PC-3 (cell line): ENCODE measurements around the gene WDPCP. TPM values are rescaled to one million over a fixed set of nuclear protein-coding genes. Genes with fewer than 3 reads are reported as not detected.

Experiments used
- ATAC-seq: fragments of 200-7000 bp; cut with Tn5 transposase; 2 replicates; pipeline ENCODE4 v1.9.1; 2020; ENCODE audit warnings: mild to moderate bottlenecking, moderate library complexity
- BruUV-seq: library from RNA; stranded (reverse); fragments of 400-500 nt; replicated peaks from 2 replicates; lab custom pipeline; 2021; lab: Mats Ljungman, UMichigan
- CTCF ChIA-PET: fragments of 300-600 bp; sonication (Branson Sonifier 250); formaldehyde crosslinking; loops from one replicate; lab custom pipeline; 2022; ENCODE audit warnings: antibody characterized with exemption; lab: Charles Lee
- POLR2A ChIA-PET: fragments of 300-600 bp; sonication (Branson Sonifier 250); formaldehyde crosslinking; loops from one replicate; lab custom pipeline; 2022; ENCODE audit warnings: antibody characterized with exemption; ENCODE audit not compliant: unreplicated experiment; lab: Charles Lee
- DNase-seq: peaks from one replicate; pipeline ENCODE4 v3.0.0-alpha.2; 2015
- H2AFZ ChIP-seq: fragments of 300-600 bp; sonication (generic); 2 replicates; pipeline ENCODE4 v1.6.0; 2016; ENCODE audit warnings: antibody characterized with exemption, low read length
- H3F3A ChIP-seq: fragments of 300-600 bp; sonication (generic); one replicate; pipeline ENCODE4 v1.6.0; 2017; ENCODE audit warnings: antibody characterized with exemption, low read length, control low read depth, mild to moderate bottlenecking; ENCODE audit not compliant: unreplicated experiment
- H3K27ac ChIP-seq: fragments of 300-600 bp; sonication (generic); 2 replicates; pipeline ENCODE4 v1.5.1; 2016; ENCODE audit warnings: mild to moderate bottlenecking, low read length
- H3K27me3 ChIP-seq: fragments of 300-600 bp; sonication (generic); 2 replicates; pipeline ENCODE4 v1.6.1; 2016; ENCODE audit warnings: low read length, mixed read lengths
- H3K36me3 ChIP-seq: fragments of 300-600 bp; sonication (generic); 2 replicates; pipeline ENCODE4 v1.6.1; 2016; ENCODE audit warnings: low read depth, mixed run types, low read length, mixed read lengths
- H3K4me1 ChIP-seq: fragments of 300-600 bp; sonication (generic); 2 replicates; pipeline ENCODE4 v1.5.1; 2016; ENCODE audit warnings: low read length; ENCODE audit not compliant: insufficient read depth
- H3K4me2 ChIP-seq: fragments of 300-600 bp; sonication (generic); 2 replicates; pipeline ENCODE4 v1.6.0; 2016; ENCODE audit warnings: low read length
- H3K4me3 ChIP-seq: fragments of 300-600 bp; sonication (generic); 2 replicates; pipeline ENCODE4 v1.5.1; 2016; ENCODE audit warnings: mild to moderate bottlenecking, low read length, mixed read lengths
- H3K79me2 ChIP-seq: fragments of 300-600 bp; sonication (generic); 2 replicates; pipeline ENCODE4 v1.6.1; 2017; ENCODE audit warnings: low read length, mixed read lengths
- H3K9ac ChIP-seq: fragments of 300-600 bp; sonication (generic); 2 replicates; pipeline ENCODE4 v1.6.0; 2016; ENCODE audit warnings: mild to moderate bottlenecking, low read length
- H3K9me2 ChIP-seq: fragments of 300-600 bp; sonication (generic); replicated peaks from 2 replicates; pipeline ENCODE4 v1.6.1; 2016; ENCODE audit warnings: mixed run types, low read length, mixed read lengths
- H3K9me3 ChIP-seq: fragments of 300-600 bp; sonication (generic); 2 replicates; pipeline ENCODE4 v1.6.1; 2016; ENCODE audit warnings: low read length, mixed read lengths
- H4K20me1 ChIP-seq: fragments of 300-600 bp; sonication (generic); 2 replicates; pipeline ENCODE4 v1.6.1; 2016; ENCODE audit warnings: low read length, mixed read lengths
- CTCF ChIP-seq: fragments of 300-600 bp; sonication (generic); conservative IDR thresholded peaks from 2 replicates; pipeline ENCODE4 v1.5.1; 2017; ENCODE audit warnings: antibody characterized with exemption, low read depth, mild to moderate bottlenecking, low read length
- EZH2 ChIP-seq: fragments of 300-600 bp; sonication (generic); IDR thresholded peaks from one replicate; pipeline ENCODE4 v1.6.1; 2017; ENCODE audit warnings: antibody characterized with exemption, mild to moderate bottlenecking, low read length; ENCODE audit not compliant: unreplicated experiment
- EZH2phosphoT487 ChIP-seq: fragments of 300-600 bp; sonication (generic); IDR thresholded peaks from 2 replicates; pipeline ENCODE4 v1.6.1; 2018; ENCODE audit warnings: mild to moderate bottlenecking, antibody characterized with exemption, low read length, borderline replicate concordance
- intact Hi-C: fragments of 100-400 bp; cut with micrococcal nuclease; formaldehyde crosslinking; loops from 2 replicates; pipeline ENCODE4 v1.9.0; 2023
- total RNA-seq: library from RNA; depleted of rRNA; stranded (reverse); fragments of >200 nt; gene quantifications from 2 replicates; pipeline ENCODE4 v1.2.3, GENCODE V29; 2014

Gene WDPCP
- total RNA-seq, 1 experiment from 2014 or later, result 4.0 TPM

GRCh38 chr2:63555931-63556330 is 32.3 kb downstream of the WDPCP start:
- ATAC-seq (no peak), DNase-seq (peak; percentile 64)
- ChIA-PET POLR2A (no interaction called here), CTCF (no interaction called here)
- intact Hi-C loops, result no loop called here
- Histone ChIP-seq H3K9me2 (no peaks in the 10 kb centered on the region), H3K9me3 (no peaks in the 10 kb centered on the region), H3K27ac (no peak overlapping the region), H3K36me3 (no peaks in the 10 kb centered on the region), H3K4me2 (peak overlapping the region; percentile 25; the same call in 1 of the 2 replicates), H3K4me1 (peaks cover 31% of the 10 kb centered on the region), H4K20me1 (no peaks in the 10 kb centered on the region), H3K9ac (no peak overlapping the region), H3F3A (no peaks in the 10 kb centered on the region), H3K4me3 (no peak overlapping the region), H2AFZ (no peak overlapping the region), H3K79me2 (no peaks in the 10 kb centered on the region), H3K27me3 (no peaks in the 10 kb centered on the region)
- no peak for TF ChIP-seq CTCF
- no peak for TF ChIP-seq EZH2phosphoT487
- TF ChIP-seq EZH2, result no peak
- no TSS peak for BruUV-seq

- Histone ChIP-seq H3F3A (no peaks in the 10 kb centered on the region), H4K20me1 (no peaks in the 10 kb centered on the region), H3K27ac (no peak overlapping the region), H3K9me3 (no peaks in the 10 kb centered on the region), H3K27me3 (no peaks in the 10 kb centered on the region), H3K9ac (no peak overlapping the region), H3K4me1 (peaks cover 31% of the 10 kb centered on the region), H3K4me2 (0 out of 2 replicates have a peak overlapping the region, but pooled peaks have one; percentile 25), H3K4me3 (no peak overlapping the region), H3K36me3 (no peaks in the 10 kb centered on the region), H3K79me2 (no peaks in the 10 kb centered on the region), H3K9me2 (no peaks in the 10 kb centered on the region), H2AFZ (no peak overlapping the region)
- intact Hi-C loops, result no loop called here
- DNase-seq (no peak), ATAC-seq (no peak)
- TF ChIP-seq CTCF (no peak), EZH2 (no peak), EZH2phosphoT487 (no peak)
- BruUV-seq, result no TSS peak
- CTCF ChIA-PET, result no interaction called here
- POLR2A ChIA-PET, result no interaction called here
Observed at GRCh38 chr2:63555299-63555698, 33.0 kb downstream of the WDPCP start.

- Histone ChIP-seq H3K79me2 (no peaks in the 10 kb centered on the region), H3F3A (no peaks in the 10 kb centered on the region), H3K27me3 (no peaks in the 10 kb centered on the region), H3K9me3 (no peaks in the 10 kb centered on the region), H3K36me3 (no peaks in the 10 kb centered on the region), H2AFZ (peak overlapping the region; percentile 24; the same call in 1 of the 2 replicates), H3K9me2 (no peaks in the 10 kb centered on the region), H3K9ac (no peak overlapping the region), H4K20me1 (no peaks in the 10 kb centered on the region), H3K27ac (0 out of 2 replicates have a peak overlapping the region, but pooled peaks have one; percentile 21), H3K4me2 (peak overlapping the region; percentile 72), H3K4me3 (peak overlapping the region; percentile 7; the same call in 1 of the 2 replicates), H3K4me1 (peaks cover 31% of the 10 kb centered on the region)
- TF ChIP-seq CTCF (no peak), EZH2 (no peak), EZH2phosphoT487 (no peak)
- BruUV-seq, result no TSS peak
- peak; percentile 69 for DNase-seq
- ChIA-PET CTCF (no interaction called here), POLR2A (interaction anchor here (0.5 kb wide), 1 partner anchor 26 kb away, joined by 3 read pairs; no protein-coding TSS in a partner anchor)
- peak; percentile 81 for ATAC-seq
- intact Hi-C loops, result loop anchor here (1.0 kb wide), 1 partner anchor 35 kb away; the partner anchor contains the start of genes MDH1 and WDPCP
Observed at GRCh38 chr2:63553049-63553448, 35.2 kb downstream of the WDPCP start.
